Superior temporal gyrus (tissue), 1 donor: ENCODE measurements around the gene SULT4A1.

Experiments used
- DNase-seq: peaks from one replicate; pipeline ENCODE4 v3.0.0-alpha.2; 2016; ENCODE audit errors: extremely low spot score

The SULT4A1 gene

GRCh38 chr22:43844560-43845545, 17.5 kb downstream of the SULT4A1 start:
- no peak for DNase-seq

- DNase-seq = no peak
Measured at GRCh38 chr22:43843783-43844530, 18.4 kb downstream of the SULT4A1 start.

GRCh38 chr22:43841742-43842141, 20.6 kb downstream of the SULT4A1 start:
- no peak for DNase-seq

DNA sequence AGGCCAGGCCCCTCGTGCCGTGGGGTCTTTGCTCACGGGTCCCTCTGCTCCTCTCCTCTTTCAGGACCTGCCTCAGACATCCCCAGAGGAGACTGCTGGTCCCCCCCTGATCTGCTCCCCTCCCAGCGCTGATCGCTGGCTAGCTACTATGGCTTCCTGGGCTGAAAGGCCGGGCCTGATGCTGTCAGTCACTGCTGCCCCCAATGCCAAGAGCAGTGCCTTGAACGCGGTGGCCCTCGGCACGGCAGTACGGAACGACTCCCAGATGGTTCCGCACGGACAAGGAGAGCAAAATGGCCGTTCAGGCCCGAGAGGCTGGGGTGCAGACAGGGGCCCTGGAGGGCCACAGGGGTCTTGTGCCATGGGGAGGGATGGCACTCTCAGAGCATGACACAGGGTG, 21.5 kb downstream of the SULT4A1 start:
- DNase-seq = no peak

GRCh38 chr22:43840431-43840830, 21.9 kb downstream of the SULT4A1 start:
- no peak for DNase-seq

GRCh38 chr22:43839781-43840180, 22.5 kb downstream of the SULT4A1 start:
- DNase-seq = no peak

DNA sequence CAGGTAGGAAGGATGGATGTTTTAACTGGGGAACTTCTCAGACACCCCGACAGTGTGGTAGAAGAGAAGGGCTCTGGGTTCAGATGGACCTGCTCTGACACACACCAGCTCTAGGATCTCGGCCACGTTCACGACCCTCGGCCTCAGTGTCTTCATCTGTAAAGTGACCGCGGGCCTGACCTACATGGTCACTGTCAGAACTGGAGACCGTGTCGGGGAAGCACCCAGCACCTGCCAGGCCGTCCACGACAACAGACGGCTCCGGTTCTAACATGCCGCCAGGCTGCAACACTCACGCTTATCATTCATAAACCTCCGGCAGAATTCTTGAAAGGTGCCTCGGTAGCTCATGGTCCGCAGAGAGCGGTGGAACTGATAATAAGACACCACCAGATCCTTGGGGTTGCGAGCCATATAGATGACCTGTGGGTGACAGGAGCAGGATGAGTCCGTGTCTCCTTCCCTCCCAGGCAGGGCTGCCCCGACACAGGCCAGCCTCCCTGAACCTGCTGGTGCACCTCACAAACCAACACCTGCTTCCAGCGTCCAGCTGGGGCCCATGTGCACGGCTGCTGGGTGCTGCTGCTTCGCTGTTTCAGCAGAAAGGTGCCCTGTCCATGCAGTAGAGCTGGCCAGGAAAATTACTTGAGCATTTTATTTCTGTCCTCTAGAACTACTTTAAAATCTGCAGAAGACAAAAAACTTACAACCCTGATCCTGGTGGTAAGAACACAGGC, 23.6 kb downstream of the SULT4A1 start:
- DNase-seq = no peak

- no peak for DNase-seq
Measured at GRCh38 chr22:43838161-43838560, 24.2 kb downstream of the SULT4A1 start.

DNA sequence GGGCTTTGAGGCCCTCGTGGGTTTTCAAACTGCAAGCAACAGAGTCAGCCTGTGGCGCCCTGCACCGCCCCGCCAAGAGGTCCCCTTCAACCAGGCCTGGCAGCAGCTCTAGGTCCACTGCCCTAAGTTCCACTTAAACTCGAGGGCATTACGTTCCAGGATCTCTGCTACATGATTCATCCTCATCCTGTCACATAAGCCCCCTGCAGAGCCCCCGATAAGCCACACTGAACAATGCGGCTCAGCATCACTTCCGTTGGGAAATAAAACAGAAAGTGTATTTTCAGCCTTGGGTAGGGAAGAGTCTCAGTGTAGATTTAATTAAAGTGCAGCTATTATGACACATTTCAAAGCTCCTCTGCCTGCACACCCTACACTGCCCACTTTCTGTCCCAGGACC, 24.6 kb downstream of the SULT4A1 start:
- DNase-seq = no peak

DNA sequence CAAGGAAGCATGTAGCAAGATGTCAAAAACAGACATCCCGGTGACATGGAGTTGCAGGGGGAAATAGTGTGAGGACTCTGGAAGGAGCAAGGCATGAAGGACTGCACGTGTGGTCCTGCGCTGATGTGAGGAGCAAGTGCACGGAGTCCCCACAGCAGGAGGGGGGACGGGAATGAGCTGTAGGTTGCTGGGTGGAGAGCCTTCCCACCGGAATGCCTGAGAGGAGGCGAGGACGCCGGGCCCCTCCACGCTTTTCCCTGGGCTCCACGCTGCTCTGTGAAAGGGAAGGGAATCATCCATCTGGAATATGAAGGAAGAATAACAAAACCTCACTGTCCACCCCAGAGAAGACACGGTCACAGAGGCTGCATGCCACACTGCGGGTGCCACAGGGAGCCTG, 26.6 kb downstream of the SULT4A1 start:
- no peak for DNase-seq

DNA sequence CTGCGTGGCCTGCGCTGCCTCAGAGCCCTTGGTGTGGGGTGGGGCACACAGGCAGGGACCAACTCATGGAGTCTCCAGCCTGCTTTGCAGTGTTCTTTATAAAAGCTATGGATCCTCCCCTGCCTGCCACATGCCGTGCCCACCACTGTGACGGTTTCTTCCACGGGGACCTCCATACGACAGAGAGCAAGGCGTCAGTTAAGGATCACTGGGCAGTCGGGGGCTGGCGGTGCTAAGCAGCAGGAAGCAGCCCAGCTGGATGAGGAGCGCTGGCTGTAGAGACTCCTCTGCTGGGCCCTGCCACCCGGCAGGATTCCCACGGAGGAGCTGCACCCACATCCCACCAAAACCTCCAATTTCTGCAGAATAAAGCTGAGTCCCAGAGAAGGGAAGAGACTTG, 27.1 kb downstream of the SULT4A1 start:
- DNase-seq = no peak

DNA sequence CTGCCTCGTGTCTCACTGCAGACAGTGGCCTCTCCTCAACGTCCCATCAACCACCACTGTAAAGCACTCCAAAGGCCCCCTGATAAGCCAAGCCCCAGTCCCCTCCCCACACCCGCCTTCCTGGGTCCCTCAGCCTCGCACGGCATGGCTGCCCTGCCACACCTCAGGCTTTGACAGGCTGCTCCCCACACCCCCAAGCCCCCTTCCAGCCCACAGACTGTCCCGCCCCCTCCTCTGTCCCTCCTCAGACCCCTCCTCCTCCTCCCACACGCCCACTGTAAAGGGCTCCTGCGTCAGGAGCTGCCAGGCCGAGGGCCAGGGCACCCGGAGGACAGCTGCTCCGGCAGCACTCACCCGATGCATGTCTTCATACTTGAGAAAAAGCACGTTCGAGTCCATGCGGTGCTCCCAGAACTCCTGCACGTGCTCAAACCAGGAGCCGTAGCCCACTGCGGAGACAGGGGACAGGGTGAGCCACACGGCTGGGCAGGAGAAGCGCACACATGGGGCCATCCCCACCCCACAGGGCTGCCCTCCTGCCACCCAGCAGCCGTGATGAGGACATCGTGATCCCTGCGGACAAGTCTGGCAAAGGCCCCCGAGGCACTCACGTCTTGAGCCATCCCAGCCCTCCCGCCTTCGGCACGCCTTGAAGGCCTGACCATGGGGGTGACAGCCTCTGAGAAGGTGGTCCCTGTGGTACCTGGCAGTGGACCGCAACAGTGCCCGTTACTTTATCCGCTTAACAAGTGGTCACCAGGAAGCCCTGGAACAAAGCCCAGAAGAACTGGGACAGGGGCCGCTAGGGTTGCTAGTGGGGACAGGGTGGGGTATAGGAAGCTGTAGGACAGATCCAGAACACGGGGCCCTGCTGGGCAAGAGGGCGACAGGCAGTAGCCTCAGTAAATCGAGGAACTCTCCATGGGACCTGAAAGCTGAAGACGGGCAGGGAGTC, 28.8 kb downstream of the SULT4A1 start:
- DNase-seq = no peak

GRCh38 chr22:43832393-43833265, 29.7 kb downstream of the SULT4A1 start:
- DNase-seq = no peak

DNA sequence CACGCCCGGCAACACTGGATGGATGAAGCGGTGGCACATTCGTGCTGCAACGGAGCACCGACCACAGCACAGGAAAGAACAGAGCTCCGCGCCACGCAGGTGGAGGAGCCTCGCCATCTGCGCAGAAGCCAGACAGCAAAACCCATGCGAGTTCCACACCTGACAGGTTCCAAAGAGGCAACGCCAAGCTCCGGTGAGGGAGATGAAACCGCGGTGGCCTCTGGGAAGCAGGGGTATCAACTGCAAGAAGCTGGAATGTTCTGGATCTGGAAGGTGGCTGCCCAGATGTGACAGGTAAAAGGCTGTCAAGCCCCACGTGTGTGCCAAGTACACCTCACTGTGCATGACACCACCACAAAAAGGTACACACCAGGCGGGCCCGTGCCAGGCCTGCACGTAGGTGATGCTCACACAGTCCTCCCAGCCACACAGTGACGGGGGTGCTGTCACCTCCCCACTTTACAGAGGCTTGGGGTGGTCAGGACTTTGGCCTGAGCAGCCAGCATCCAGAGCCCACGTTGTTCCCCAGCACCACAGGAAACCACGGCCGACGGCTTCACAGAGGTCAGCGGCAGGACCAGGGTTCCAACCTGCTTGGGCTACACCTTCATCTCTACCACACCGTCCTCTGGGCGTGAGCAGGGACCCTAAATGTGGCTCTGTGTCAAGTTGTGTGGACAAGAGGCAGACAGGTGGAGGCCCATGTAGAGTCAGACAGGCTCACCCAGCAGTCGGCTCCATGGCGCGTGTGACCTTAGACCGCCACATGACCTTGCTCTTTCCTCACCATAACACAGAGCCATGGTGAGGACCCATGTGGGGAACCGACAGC, 30.5 kb downstream of the SULT4A1 start:
- DNase-seq = no peak

DNA sequence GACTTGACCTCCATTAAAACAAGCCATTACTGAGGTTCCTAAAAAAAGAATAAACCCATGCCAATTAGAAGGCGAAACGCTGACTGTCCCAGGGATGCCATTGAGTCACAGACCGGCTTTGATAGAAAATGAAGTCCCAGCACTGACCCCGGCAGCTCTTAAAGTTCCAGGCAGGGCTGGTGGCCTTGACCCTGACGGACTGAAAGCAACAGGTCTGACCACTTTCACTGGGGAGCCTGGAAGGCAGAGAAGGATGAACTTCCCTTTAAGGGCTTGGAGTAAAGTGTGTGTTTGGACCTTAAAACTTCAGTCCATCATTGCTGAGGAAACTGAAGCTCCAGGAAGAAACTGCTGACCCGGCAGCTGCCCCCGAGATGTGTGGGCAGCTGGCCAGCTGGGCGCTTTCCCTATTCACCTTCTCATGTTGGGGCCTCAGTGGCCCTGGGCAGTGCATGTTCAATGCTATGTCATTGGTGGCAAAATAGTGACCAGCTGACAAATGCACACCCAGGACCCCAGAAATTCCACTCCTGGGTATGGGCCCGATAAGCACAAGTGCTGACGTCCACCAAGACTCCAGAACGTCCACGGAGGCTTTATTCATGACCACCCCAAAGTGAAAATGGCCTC, 31.3 kb downstream of the SULT4A1 start:
- DNase-seq = no peak

- DNase-seq = no peak
Measured at GRCh38 chr22:43829904-43830851, 32.1 kb downstream of the SULT4A1 start.

DNA sequence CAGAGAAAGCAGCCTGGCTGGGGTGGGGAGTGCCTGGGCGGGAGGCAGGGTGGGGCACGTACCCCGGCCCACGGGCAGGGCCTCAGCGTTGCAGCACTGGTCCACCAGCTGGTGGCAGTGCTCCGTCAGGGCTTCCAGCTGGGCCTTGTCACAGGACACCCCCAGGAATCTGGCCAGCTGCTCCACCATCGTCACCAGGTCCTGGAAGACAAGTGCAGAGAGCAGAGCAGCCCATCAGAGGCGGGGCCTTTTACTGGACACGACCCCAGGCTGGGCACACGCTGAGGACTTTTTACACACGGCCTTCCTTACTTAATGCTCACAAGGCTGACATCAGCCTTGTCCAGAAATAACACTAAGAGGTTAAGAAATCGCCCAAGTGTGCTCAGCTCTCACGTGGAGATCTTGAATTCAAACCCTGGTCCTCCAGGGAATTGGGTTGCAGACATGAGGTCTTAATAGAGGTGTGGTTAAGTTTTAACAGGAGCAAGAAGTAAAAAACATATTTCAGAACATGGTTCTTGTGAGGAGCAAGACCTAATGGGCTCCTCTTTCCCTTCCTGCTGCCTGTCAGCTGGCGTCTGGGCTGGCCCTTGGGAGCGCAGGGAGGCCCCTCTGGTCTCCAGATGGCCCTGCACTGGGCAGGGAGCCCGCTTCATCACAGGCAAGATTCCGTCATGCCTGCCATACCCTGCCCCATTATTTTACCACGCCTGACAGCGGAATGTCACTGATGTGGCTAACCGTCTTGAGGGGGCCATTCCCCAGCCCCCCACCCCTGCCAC, 33.1 kb downstream of the SULT4A1 start:
- no peak for DNase-seq
